Activated CD4-positive, alpha-beta T cell treated with anti-CD3 and anti-CD28 coated beads for 48 hours (primary cell): ENCODE results near the gene TMPRSS15.

ENCODE experiments used
- DNase-seq: peaks from one replicate; pipeline ENCODE4 v3.0.0-alpha.2; 2020

TMPRSS15 gene

DNA sequence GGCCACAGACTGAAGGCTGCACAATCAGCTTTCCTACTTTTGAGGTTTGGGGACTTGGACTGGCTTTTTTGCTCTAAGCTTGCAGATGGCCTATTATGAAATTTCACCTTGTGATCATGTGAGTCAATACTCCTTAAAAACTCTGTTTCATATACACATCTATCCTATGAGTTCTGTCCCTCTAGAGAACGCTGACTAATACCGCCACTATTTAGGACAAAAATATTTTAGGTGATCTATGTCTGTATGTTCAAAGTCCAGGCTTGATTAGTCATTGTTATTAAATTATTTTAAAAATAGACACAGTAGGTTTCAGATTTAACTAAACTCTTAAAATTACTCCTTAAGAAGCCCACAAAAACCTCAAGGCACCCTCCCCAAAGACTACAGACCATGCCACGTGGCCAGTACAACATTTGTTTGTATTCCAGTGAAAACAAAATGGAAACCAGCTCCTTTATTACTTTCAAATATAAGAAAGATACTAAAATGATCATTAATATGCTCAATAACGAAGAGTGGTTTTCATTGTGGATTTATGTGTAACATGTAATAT, 63.1 kb downstream of the TMPRSS15 start:
- DNase-seq, result no peak

GRCh38 chr21:18335651-18336236, 67.8 kb downstream of the TMPRSS15 start:
- no peak for DNase-seq

GRCh38 chr21:18334066-18334465, 69.5 kb downstream of the TMPRSS15 start:
- no peak for DNase-seq

- no peak for DNase-seq
Observed at GRCh38 chr21:18318156-18318555, 85.4 kb downstream of the TMPRSS15 start.

- DNase-seq, result no peak
Observed at GRCh38 chr21:18298228-18298627, 105.4 kb downstream of the TMPRSS15 start.

GRCh38 chr21:18294100-18294499, 109.5 kb downstream of the TMPRSS15 start:
- no peak for DNase-seq

- DNase-seq, result no peak
Observed at GRCh38 chr21:18289876-18290275, 113.7 kb downstream of the TMPRSS15 start.

- no peak for DNase-seq
Observed at GRCh38 chr21:18285379-18285778, 118.2 kb downstream of the TMPRSS15 start.

DNA sequence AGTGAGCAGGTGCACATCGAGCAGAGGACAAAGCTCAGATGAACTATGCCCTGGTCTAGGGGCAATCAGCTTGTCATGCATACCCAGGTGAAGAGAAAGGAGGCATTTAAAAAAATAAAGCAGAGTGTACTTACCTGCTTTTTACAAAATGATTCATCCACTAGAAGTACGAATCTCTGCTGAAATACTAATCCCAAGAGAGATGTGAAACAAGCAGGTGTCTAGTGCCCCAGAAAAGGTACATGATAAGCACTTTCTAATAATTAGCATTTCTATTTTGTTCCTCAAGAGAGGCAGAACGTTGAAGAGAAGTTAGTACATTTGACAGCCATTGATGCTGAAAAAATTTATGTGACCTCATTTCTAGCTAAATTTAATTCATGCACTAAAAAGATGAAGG, 127.8 kb downstream of the TMPRSS15 start:
- no peak for DNase-seq

GRCh38 chr21:18274370-18274769, 129.2 kb downstream of the TMPRSS15 start:
- no peak for DNase-seq

GRCh38 chr21:18273400-18273799, 130.2 kb downstream of the TMPRSS15 start:
- no peak for DNase-seq

GRCh38 chr21:18269856-18270255, 133.7 kb downstream of the TMPRSS15 start:
- no peak for DNase-seq

DNA sequence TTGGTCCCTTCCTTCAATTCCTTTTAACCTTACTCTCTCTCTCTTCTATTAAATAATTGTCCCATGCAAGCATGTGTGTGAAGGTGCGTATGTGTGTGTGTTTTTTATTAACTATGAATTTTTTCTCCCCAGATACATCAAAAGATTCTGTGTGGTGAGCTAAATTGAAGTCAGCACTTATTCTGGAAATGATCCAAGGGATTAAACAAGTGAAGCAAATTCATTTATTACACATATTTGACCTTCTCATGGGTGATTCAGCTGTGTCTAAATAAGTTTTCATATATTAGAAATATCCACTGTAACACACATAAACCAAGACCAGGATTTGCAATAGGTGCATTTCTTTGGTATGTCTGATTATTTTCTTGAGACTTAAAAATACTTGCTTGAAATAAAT, 134.7 kb downstream of the TMPRSS15 start:
- DNase-seq, result no peak

- DNase-seq, result no peak
Observed at GRCh38 chr21:18267496-18267895, 136.1 kb downstream of the TMPRSS15 start.

DNA sequence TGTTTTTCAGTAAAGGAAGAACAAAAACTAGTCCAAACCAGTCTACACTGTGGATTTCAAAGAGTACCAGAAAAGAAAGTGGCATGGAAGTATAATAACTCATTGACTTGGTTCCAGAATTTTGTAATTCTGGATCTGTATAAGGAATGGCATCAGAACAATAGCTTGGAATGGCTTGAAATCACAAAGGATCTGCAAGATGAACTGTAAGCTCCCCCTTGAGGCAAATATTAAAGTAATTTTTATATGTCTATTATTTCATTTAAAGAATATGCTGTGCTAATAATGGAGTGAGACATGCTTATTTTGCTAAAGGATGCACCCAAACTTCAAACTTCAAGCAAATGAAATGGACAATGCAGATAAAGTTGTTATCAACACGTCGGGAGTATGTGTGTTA, 137.6 kb downstream of the TMPRSS15 start:
- DNase-seq, result no peak

GRCh38 chr21:18253799-18254198, 149.8 kb downstream of the TMPRSS15 start:
- DNase-seq, result no peak

DNA sequence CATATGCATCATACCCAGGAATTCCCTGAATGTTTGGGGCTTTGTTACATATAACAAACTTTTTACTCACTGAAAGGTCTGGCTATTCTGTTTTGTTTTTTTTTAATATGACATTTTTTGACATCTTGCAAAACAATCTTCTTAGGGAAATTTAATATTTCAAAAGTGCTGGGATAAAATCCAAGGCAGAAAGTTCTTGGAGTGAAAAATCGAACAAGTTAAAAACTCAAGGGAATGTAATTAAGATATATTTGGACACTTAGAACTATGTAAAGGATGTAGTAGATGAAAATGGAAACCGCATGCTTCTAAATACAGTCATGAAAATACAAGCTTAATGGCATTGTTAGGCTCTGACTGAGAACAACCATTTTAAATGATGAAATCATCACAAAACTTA, 150.4 kb downstream of the TMPRSS15 start:
- DNase-seq, result no peak

DNA sequence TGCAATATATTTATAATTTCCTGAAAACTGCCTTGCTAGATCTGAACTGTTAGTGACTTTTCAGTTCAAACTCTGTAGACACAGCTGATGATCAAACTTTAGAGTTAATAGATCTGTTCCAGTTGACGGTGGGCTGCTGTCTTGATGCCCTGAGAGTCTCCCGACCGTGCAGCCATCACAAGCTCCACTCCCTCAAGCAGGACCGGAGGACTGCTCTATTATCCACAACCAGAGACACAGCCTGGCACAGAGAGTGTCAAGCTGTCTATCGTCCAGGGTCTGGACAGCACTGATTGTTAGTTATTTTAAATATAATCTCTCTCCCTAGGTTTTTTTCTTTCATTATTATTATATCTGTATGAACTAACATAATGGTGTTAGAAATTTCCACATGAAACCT, 150.9 kb downstream of the TMPRSS15 start:
- no peak for DNase-seq

DNA sequence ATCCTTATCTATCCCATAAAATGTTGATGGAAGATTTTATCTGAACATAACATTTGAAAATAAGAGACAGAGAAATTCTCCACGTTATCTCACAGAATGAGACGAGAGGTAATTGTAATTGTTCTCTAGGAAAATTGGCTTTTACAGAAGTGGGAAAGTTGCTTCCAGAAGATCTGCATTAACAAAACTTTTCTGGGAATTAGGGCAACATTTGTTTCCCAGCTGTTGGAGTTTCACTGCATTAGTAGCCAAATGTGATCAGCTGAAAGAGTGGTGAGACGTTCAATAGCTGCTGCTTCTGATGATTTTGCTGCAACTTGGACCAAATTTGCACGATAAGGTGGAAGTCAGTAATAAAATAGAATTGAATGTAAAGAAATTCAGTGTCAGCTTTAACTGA, 151.3 kb downstream of the TMPRSS15 start:
- DNase-seq, result no peak

DNA sequence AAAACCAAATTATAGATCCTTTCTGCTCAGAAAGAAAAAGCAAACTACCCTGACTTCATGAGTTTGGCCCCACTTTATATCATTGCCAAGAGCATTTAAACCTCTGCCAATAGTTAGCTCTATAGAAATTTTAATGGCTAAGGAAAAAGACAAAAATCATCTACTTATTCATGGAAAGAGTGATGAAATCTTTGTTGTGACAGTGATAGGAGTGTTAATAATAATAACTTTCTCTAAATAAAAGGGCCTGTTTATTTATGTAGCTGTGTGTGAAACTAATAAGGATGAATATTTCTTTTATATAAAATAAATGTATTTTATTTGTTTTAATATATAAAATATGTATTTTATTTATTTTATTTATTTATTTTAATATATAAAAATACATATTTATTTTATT, 152.5 kb downstream of the TMPRSS15 start:
- DNase-seq, result no peak

GRCh38 chr21:18249672-18250071, 153.9 kb downstream of the TMPRSS15 start:
- DNase-seq, result no peak

DNA sequence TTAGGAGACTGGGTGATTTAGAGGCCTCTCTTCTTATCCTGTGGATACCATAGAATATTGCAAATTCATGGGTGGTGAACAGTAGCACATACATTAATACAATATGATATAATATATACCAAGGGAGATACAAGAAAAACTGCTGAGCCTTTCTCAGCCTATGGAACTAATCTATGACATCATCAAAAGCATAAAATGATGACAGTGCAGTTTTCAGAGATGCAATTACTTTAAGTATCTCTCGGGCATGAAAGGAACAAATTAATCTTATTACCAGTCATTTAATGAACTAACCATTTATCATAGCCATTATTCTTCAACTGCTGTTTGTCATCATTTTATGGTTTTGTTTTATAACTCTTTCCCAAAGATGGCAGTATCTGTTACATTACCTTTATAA, 155.4 kb downstream of the TMPRSS15 start:
- DNase-seq, result no peak

GRCh38 chr21:18245464-18245967, 158.1 kb downstream of the TMPRSS15 start:
- DNase-seq, result no peak

DNA sequence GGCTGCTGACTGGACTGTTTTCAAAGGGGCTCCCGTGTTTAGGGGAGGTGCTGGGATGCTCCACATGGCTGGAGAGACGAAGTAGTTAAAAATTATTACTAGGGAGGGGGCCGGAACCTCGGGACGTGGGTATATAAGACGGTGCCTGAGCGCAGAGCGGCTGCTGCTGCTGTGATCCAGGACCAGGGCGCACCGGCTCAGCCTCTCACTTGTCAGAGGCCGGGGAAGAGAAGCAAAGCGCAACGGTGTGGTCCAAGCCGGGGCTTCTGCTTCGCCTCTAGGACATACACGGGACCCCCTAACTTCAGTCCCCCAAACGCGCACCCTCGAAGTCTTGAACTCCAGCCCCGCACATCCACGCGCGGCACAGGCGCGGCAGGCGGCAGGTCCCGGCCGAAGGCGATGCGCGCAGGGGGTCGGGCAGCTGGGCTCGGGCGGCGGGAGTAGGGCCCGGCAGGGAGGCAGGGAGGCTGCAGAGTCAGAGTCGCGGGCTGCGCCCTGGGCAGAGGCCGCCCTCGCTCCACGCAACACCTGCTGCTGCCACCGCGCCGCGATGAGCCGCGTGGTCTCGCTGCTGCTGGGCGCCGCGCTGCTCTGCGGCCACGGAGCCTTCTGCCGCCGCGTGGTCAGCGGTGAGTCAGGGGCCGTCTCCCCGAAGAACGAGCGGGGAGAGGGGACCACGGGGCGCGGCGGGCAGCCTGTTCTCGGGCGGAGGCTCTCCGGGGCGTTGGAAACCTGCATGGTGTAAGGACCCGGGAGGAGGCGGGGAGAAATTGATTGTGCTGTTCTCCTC, 158.7 kb downstream of the TMPRSS15 start, which contains the start of gene CHODL:
CHODL (plus strand) TSS at position 163 of the 793 bp plus-strand sequence; CDS start at position 554, 391 bp downstream.
- no peak for DNase-seq
